Activated naive CD4-positive, alpha-beta T cell treated with anti-CD3 and anti-CD28 coated beads, Interleukin-2, amount 50 U/mL, for 24 hours (primary cell): Measurements from ENCODE around the gene MAP3K7CL.

ENCODE experiments used
- H3K27ac Mint-ChIP-seq: one replicate; pipeline ENCODE4 v1.8.0; 2021; ENCODE audit warnings: mild to moderate bottlenecking, mixed read lengths
- H3K27me3 Mint-ChIP-seq: one replicate; pipeline ENCODE4 v1.8.0; 2021; ENCODE audit warnings: mixed read lengths
- H3K36me3 Mint-ChIP-seq: one replicate; pipeline ENCODE4 v1.8.0; 2021; ENCODE audit warnings: mixed read lengths
- H3K4me1 Mint-ChIP-seq: one replicate; pipeline ENCODE4 v1.8.0; 2021; ENCODE audit warnings: mixed read lengths
- H3K4me3 Mint-ChIP-seq: one replicate; pipeline ENCODE4 v1.8.0; 2021; ENCODE audit warnings: mild to moderate bottlenecking, mixed read lengths
- H3K9me3 Mint-ChIP-seq: one replicate; pipeline ENCODE4 v1.8.0; 2021; ENCODE audit warnings: mixed read lengths

Gene MAP3K7CL, protein sequence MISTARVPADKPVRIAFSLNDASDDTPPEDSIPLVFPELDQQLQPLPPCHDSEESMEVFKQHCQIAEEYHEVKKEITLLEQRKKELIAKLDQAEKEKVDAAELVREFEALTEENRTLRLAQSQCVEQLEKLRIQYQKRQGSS

DNA sequence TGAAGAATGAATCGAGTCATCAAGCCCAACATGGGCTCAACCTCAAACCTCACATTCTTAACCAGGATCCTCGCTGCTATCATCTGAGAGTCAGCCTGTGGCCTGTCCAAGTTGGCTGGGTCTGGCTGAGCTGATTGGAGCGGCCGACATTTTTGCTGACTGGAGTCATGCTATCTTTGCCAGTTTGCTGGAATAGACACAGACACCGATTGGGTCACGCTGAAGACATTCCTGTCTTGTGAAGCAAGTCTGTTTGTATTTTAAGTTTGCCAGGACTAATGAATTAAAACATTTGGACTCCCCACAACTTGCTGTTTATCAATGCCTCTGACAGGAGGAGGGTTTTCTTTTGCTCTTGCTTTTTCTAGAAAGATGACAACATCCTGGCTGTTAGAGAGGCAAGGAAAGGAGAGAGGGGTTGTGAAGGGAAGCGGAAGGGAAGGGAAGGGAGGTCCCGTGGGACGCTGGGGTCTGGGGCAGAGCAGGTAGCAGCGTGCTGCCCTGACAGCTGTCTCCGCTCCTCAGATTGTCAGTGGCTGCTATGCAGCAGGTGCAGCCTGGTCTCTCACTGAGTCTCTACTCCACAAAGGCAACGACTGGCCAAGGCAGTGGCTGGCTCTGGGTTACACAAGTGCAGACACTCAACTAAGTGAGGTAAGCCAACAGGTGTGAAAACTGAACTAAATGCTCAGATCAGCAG, at the start of gene MAP3K7CL:
Gene MAP3K7CL, plus strand, starts transcription at position 375 of the 700 bp plus-strand sequence. CDS start 2,701 bp downstream, outside the sequence.
- H3K27me3 Mint-ChIP-seq, result no peaks in the 10 kb centered on the region
- peaks cover 10% of the 10 kb centered on the region for H3K36me3 Mint-ChIP-seq
- H3K4me3 Mint-ChIP-seq, result no peak within 1 kb of the TSS
- H3K27ac Mint-ChIP-seq, result no peak within 1 kb of the TSS
- no peaks in the 10 kb centered on the region for H3K9me3 Mint-ChIP-seq
- H3K4me1 Mint-ChIP-seq, result no peaks in the 10 kb centered on the region

GRCh38 chr21:29082046-29082815, 48.2 kb upstream of the MAP3K7CL start:
- Mint-ChIP-seq H3K9me3 (no peaks in the 10 kb centered on the region), H3K27ac (no peak overlapping the region), H3K4me3 (no peak overlapping the region), H3K36me3 (no peaks in the 10 kb centered on the region), H3K27me3 (no peaks in the 10 kb centered on the region), H3K4me1 (peaks cover 60% of the 10 kb centered on the region)

DNA sequence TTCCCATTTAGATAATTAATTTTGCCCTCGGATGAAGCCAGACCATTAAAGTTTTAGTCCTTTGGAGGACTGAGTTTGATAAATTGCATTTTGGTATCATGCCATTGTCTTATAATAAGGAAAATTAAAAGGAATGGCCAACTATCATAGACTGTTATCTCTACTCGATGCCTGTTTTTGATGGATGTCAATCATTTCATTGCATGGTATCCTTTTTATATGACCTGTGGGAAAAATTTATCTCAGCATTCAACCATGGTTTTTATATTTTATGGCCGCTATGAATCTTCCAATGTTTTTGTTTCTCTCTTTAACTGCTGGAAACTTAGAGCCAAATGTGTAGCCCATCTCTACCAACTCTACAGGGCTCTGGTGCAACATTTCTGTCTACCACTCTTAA, 47.1 kb upstream of the MAP3K7CL start:
- Mint-ChIP-seq H3K9me3 (no peaks in the 10 kb centered on the region), H3K27me3 (no peaks in the 10 kb centered on the region), H3K4me1 (peaks cover 52% of the 10 kb centered on the region), H3K4me3 (no peak overlapping the region), H3K36me3 (no peaks in the 10 kb centered on the region), H3K27ac (peak overlapping the region; percentile 31)

GRCh38 chr21:29084372-29084771, 46.1 kb upstream of the MAP3K7CL start:
- Mint-ChIP-seq H3K27me3 (no peaks in the 10 kb centered on the region), H3K9me3 (no peaks in the 10 kb centered on the region), H3K4me3 (no peak overlapping the region), H3K27ac (no peak overlapping the region), H3K4me1 (peaks cover 41% of the 10 kb centered on the region), H3K36me3 (no peaks in the 10 kb centered on the region)

DNA sequence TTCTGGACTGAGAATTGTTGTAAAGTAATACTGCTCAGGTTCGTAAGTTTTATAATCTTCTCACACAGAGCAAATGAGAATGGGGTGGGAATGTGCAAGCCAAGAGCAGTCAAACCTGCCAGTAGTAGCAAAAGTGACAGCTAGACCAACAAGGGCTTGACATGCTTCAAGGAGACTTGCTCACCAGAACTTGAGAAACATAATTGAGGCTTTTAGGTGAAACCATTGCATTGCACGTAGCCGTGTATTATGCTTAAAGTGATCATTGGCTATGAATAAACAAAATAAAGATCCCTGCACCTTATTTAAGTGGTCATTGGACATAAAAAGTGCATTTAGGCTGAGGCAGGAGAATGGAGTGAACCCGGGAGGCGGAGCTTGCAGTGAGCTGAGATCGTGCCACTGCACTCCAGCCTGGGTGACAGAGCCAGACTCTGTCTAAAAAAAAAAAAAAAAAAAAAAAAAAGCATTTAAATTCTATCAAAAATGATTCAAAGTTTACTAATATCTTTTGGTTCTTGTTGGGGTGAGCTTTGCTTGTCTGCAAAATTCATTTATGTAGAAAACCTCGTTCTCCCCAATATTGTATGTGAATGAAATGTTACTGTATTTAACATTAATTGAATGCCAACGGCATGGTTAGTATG, 45.2 kb upstream of the MAP3K7CL start:
- Mint-ChIP-seq H3K27ac (no peak overlapping the region), H3K9me3 (no peaks in the 10 kb centered on the region), H3K36me3 (peaks cover 2% of the 10 kb centered on the region), H3K27me3 (no peaks in the 10 kb centered on the region), H3K4me3 (no peak overlapping the region), H3K4me1 (peaks cover 36% of the 10 kb centered on the region)

GRCh38 chr21:29091033-29091432, 39.4 kb upstream of the MAP3K7CL start:
- no peak overlapping the region for H3K27ac Mint-ChIP-seq

DNA sequence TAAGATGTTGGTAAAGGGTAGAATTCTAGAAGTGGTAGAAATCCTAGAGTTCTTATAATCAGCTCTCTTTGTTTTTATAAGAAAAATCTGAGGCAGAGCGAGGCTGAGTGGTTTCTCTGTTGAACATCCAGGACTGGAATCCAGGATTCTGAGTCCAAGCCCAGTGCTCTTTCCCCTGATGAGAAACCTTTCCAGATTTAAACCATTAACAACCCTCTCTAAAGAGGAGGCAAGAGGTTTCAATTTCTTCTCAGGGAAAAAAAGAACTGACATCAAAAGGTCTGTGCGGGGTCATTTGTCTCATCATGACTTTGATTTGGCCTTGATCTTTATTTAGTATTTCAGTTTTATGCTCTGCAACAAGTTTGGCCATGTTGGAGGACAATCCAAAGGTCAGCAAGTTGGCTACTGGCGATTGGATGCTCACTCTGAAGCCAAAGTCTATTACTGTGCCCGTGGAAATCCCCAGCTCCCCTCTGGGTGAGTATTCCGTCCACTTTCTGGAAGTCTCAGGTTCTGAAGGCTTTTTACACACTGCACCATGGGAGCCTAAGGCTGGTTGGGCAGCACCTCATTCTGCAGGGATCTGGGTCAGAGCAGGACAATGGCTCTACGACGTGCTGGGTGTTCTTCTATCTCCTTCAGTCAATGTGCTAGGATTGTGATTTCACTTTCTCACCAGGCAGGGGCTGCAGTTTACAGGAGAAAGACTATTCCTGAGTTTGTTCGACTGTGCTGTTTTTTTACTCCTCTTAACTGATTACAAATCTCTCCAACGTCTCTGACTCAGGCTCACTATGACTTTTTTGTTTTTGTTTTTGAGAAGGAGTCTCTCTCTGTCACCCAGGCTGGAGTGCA, 38.1 kb upstream of the MAP3K7CL start:
- H3K27me3 Mint-ChIP-seq, result no peaks in the 10 kb centered on the region
- H3K27ac Mint-ChIP-seq, result no peak overlapping the region
- no peaks in the 10 kb centered on the region for H3K9me3 Mint-ChIP-seq
- H3K36me3 Mint-ChIP-seq, result peaks cover 4% of the 10 kb centered on the region
- H3K4me1 Mint-ChIP-seq, result peaks cover 11% of the 10 kb centered on the region
- no peak overlapping the region for H3K4me3 Mint-ChIP-seq

More at GRCh38 chr21:29091033-29091432, 39.4 kb upstream of the MAP3K7CL start:
- Mint-ChIP-seq H3K4me3 (no peak overlapping the region), H3K27me3 (no peaks in the 10 kb centered on the region), H3K4me1 (peaks cover 11% of the 10 kb centered on the region), H3K36me3 (peaks cover 4% of the 10 kb centered on the region), H3K9me3 (no peaks in the 10 kb centered on the region)

DNA sequence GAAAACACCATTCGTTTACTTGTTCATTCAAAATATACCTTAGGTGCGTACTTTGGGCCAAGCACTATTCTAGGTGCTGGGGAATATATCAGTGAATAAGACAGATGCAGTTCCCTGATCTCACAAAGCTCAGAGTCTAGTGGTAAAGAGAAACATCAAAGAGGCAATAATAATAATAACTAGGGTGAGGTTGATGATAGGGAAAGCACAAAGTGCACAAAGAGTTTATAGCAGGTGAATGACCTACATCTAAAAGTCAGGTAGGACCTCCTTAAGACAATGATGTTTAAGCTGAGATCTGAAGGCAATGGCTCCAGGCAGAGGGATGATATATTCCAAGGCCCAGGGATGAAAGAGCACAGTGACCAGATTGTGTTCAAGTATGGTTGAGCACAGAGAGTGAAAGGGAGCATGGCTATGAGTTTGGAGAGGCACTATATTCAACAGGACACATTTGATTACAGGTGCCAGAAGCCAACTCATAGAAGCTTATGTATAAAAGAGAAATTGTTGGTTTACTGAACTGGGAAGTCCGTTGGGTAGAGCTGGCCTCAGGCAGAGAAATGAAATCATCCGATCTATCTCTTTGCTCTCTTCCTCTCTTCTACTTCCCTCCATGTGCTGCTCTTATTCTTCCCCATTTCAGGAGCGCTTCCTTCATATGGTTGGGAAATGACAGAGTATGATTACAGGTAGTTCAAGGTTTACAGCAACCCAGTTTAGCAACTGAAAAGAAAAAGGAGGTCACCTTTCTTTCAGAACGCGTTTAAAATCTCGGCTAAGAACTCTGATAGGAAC, 34.0 kb upstream of the MAP3K7CL start:
- no peaks in the 10 kb centered on the region for H3K9me3 Mint-ChIP-seq
- H3K27me3 Mint-ChIP-seq, result no peaks in the 10 kb centered on the region
- peaks cover 6% of the 10 kb centered on the region for H3K36me3 Mint-ChIP-seq
- peaks cover 6% of the 10 kb centered on the region for H3K4me1 Mint-ChIP-seq
- no peak overlapping the region for H3K27ac Mint-ChIP-seq
- no peak overlapping the region for H3K4me3 Mint-ChIP-seq

DNA sequence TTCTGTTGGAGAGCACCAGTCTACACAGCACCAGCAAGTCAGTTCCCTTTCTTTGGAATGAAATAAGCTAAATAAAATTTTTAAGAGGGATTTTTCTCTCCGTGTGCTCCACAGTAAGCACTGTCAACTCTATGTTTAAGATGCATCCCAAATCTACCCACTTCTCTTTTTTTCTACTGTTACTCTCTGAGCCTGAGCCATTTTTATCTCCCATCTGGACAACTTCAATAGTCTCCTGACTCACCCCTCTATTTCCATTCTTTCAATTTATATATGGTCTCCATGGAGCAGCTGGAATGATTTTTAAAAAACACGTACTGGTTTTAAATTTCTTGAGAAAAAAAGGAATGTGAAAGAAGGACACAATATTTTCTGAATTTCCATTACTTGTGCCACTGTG, 32.3 kb upstream of the MAP3K7CL start:
- Mint-ChIP-seq H3K27me3 (no peaks in the 10 kb centered on the region), H3K27ac (no peak overlapping the region), H3K36me3 (peaks cover 10% of the 10 kb centered on the region), H3K4me1 (no peaks in the 10 kb centered on the region), H3K4me3 (no peak overlapping the region), H3K9me3 (no peaks in the 10 kb centered on the region)

- no peak overlapping the region for H3K27ac Mint-ChIP-seq
- H3K4me1 Mint-ChIP-seq, result no peaks in the 10 kb centered on the region
- H3K4me3 Mint-ChIP-seq, result no peak overlapping the region
- H3K9me3 Mint-ChIP-seq, result no peaks in the 10 kb centered on the region
- H3K36me3 Mint-ChIP-seq, result peaks cover 10% of the 10 kb centered on the region
- H3K27me3 Mint-ChIP-seq, result no peaks in the 10 kb centered on the region
Observed at GRCh38 chr21:29102791-29103257, 27.6 kb upstream of the MAP3K7CL start.

DNA sequence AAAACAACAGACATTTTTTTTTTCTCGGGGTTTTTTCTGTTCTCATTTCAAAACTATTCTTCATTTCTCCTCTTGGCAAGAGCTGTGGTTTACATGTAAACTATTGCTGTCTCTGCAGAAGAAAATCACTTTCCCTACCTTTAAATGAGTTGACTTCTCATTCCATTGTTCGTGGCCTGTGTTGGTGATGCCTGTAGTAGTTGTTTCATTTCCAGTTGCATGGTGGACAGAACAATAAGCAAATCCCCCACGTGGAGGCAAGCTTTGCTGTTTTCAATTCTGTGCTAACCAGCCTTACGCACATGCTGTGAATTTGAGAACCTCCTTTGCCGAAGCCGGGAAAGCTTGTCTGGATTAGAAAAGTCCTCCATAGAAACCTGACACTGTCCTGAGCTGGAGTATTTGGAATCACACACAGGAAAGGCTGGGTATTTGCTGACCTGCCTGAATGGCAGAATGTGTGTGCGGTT, 26.2 kb upstream of the MAP3K7CL start:
- H3K9me3 Mint-ChIP-seq, result no peaks in the 10 kb centered on the region

GRCh38 chr21:29105218-29105617, 25.2 kb upstream of the MAP3K7CL start:
- Mint-ChIP-seq H3K36me3 (peaks cover 12% of the 10 kb centered on the region), H3K27me3 (no peaks in the 10 kb centered on the region), H3K9me3 (no peaks in the 10 kb centered on the region), H3K27ac (no peak overlapping the region), H3K4me3 (no peak overlapping the region), H3K4me1 (no peaks in the 10 kb centered on the region)

More for the DNA sequence above, 26.2 kb upstream of the MAP3K7CL start:
- Mint-ChIP-seq H3K4me3 (no peak overlapping the region), H3K27ac (no peak overlapping the region), H3K36me3 (peaks cover 13% of the 10 kb centered on the region), H3K27me3 (no peaks in the 10 kb centered on the region), H3K4me1 (no peaks in the 10 kb centered on the region)

DNA sequence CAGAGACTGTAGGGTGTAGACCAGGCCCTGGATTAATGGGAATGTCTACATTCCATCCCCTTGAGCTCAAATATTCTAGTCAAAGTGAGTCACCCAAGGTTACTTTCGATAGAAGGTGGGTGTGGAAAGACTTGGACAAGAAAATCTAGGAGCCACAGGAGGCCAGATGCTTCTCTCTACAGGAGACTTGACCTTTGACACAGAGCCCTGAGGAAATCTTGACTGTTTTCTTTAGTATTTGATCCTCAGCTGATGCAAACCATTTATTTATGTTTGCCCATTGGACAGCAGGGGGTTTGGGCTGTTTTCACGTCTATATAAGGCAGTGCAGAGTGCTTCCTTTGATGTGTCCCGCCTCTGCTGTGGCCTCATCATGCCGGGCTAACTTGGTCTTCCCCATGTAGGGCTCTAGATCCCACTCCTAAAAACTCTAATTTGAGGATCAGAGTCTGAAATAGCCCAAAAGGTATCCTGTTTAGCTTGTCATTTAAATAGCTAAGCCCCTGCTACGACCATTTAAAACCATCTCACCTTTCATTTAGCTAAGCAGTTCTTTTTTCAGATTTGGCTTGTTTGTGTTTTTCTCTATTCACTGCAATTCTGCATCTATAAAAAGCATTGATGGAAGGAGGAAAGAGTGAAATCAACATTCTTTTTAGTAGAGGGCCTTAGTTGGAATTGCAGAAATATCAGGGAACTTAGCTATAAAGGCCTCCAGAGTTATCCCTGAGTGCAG, 15.5 kb upstream of the MAP3K7CL start:
- Mint-ChIP-seq H3K36me3 (peaks cover 9% of the 10 kb centered on the region), H3K4me3 (no peak overlapping the region), H3K27me3 (no peaks in the 10 kb centered on the region), H3K9me3 (no peaks in the 10 kb centered on the region), H3K27ac (no peak overlapping the region), H3K4me1 (no peaks in the 10 kb centered on the region)

- no peaks in the 10 kb centered on the region for H3K4me1 Mint-ChIP-seq
- no peak overlapping the region for H3K4me3 Mint-ChIP-seq
- H3K9me3 Mint-ChIP-seq, result no peaks in the 10 kb centered on the region
- peaks cover 4% of the 10 kb centered on the region for H3K36me3 Mint-ChIP-seq
- no peaks in the 10 kb centered on the region for H3K27me3 Mint-ChIP-seq
- no peak overlapping the region for H3K27ac Mint-ChIP-seq
Observed at GRCh38 chr21:29115899-29116298, 14.5 kb upstream of the MAP3K7CL start.
